Measurements from ENCODE around the gene SORCS2.

Gene SORCS2

DNA sequence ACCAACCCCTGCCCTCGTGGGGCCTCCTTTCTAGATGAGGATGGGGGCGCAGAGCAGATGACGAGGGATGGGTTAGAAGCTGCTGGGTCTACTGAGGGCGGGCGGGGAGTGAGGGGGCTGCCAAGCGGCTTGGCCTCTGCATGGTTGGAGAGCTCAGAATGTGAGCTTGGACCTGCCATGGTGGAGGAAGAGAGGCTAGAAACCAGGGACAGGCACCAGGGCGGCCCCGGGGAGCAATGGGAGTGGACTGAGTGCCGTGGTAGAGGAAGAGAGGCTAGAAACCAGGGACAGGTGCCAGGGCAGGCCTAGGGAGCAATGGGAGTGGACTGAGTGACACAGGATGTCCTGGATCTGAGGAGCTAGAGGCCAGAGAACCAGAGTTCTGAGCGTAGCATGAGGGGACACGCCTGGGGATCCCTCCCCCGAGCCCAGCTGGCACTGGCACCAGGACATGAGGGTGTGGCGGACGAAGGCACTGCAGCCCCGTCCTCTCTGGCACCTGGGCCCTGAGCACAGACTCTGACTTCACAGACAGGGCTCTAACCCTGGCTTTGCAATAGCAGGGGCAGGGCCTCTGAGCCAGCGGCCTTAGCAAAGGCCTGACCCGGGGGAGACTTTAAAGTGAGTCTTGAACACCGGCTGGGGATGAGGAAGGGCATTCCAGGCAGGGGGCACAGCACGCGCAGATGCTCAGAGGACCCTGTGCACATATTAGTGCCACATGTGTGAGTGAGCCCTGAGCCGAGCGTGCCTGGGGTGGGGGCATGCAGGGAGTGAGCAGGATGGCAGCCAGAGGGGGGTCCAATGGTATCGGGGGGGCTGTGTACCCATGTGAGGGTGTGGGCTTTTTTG, 456.4 kb downstream of the SORCS2 start:
- DNase-seq: no peak

GRCh38 chr4:7649411-7649740, 457.0 kb downstream of the SORCS2 start:
- no peak for DNase-seq

- peak in 2 of 4 experiments; percentile 7 to 9 for DNase-seq
Observed at GRCh38 chr4:7649741-7650531, 457.6 kb downstream of the SORCS2 start.

- no peak for DNase-seq
Observed at GRCh38 chr4:7650606-7651385, 458.5 kb downstream of the SORCS2 start.

- no peak for DNase-seq
Observed at GRCh38 chr4:7651461-7651921, 459.2 kb downstream of the SORCS2 start.

DNA sequence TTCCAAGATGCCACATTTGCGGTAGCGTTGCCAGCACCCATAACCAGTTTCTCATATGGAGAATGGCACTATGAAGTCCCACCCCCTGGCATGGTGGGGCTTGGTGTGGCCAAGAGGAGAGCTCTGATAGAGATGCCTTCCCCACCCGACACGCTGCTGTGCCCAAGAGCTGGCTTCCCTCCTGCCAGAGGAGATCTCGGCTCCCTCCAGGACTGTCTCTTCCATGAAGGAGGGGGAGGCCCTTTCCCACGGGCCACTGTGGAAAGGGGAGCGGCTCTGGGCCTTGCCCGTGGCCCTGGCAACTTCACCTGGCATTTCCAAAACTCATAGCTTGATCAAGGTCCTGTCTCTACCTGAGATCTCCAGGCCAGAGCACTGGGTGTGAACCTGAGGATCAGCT, 459.7 kb downstream of the SORCS2 start:
- no peak for DNase-seq

GRCh38 chr4:7652451-7652881, 460.1 kb downstream of the SORCS2 start:
- DNase-seq: no peak

DNA sequence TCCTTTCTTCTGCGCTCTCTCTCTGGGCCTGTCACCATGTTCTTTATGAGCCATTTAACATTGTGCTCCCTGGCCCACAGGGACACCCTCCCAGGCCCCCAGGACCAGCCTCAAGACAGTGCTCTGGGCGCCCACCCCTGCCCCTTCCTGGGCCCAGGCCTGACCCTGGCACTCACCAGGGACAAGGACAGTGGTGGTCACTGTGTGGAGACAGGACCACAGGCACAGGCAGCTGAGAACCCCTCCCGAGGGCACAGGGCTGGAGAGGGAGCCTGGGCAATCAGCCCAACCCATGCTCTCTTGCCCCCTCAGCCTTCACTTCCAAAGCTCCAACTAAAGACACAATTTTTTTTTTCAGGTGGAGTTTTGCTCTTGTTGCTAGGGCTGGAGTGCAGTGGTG, 460.6 kb downstream of the SORCS2 start:
- no peak for DNase-seq

DNA sequence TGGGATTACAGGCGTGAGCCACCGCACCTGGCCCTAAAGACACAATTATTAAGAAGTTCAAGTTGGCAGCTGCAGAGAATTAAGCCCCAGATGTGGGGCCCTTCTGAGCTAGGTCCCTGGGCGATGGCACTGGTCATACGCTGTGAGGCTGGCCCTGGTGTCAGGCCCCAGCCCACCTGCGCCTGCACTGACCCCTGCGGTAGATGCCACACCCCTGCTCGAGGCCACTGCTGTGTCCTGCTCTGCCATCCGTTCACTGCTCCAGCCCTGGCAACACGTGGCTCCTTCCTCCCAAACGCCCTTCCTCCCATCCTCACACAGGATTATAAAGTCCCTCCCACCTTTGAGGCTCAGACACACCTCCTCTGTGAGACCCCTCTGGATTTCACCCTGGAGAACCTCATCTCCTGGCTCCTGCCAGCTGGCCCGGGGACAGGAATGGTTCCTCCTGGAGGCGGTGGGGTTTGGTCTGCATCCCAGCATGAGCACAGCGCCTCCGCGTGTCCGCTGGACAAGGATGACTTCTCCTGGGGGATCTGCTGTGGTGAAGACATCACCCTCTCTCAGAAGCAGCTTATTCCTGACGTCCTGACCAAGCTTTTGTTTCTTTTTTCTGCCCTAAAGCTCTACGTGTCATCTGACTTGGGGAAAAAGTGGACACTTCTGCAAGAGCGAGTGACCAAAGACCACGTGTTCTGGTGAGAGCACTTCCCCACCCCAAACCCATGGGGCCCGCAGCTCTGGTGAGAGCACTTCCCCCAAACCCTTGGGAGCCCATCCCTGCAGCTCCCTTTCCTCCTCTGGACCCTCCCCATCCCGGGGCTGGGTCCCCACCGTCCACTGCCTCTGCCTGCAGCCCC, 461.4 kb downstream of the SORCS2 start:
- no peak for DNase-seq

- DNase-seq: no peak
Observed at GRCh38 chr4:7654550-7655445, 462.5 kb downstream of the SORCS2 start.

- DNase-seq: no peak
Observed at GRCh38 chr4:7655511-7656243, 463.3 kb downstream of the SORCS2 start.

GRCh38 chr4:7656244-7656800, 464.0 kb downstream of the SORCS2 start:
- no peak for DNase-seq

DNA sequence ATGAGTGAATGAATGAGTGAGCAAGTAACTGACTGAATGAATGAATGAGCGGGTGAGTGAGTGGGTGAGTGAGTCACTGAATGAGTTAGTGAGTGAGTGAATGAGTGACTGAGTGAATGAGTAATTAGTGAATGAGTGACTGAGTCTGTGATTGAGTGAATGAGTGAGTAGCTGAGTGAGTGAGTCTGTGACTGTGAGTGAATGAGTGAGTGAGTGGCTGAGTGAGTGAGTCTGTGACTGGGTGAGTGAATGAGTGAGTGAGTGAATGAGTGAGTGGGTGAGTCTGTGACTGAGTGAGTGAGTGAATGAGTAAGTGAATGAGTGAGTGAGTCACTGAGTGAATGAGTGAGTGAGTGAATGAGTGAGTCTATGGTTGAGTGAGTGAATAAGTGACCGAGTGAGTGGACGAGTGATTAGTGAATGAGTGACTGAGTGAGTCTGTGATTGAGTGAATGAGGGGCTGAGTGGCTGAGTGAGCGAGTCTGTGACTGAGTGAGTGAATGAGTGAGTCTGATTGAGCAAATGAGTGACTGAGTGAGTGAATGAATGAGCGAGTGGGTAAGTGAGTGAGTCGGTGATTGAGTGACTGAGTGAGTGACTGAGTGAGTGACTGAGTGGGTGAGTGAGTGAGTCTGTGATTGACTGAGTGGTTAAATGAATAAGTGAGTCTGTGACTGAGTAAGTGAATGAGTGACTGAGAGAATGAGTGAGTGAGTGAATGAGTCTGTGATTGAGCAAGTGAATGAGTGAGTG, 465.4 kb downstream of the SORCS2 start:
- no peak for DNase-seq

- no peak for DNase-seq
Observed at GRCh38 chr4:7658341-7659204, 466.2 kb downstream of the SORCS2 start.

DNA sequence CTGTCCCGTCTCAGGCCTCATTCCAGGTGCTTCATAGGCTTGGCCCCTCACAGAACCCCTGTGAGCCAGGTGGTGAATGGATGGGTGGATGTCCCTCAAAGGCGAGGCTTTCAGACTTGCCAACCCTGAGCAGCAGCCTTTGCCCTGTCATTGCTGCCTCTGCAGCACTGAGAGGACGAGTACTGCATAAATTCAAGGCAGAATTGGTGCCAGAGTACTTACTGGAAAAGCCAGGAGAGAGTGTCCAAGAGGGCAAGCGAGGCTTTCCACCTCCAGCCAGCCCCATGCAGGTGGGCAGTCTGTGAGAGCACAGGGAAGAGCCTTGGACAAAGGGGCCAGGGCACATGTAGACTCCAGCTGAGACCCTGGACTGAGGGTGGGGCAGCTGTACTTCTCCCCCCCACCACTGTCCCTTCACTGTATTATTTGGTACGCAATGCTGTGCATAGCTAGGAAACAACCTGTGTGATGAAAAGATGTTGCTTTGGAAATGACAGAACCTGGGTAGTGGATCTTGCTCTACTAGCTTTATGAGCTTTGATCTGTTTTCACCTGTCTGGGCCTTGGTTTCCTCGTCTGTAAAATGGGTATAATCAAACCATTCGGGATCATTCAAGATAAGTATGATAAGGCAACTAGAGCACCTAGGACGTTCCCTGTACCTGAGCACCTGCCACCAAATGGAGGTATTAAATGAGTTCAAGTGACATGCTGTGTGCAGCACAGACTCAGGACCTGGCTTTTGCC, 467.3 kb downstream of the SORCS2 start:
- no peak for DNase-seq

DNA sequence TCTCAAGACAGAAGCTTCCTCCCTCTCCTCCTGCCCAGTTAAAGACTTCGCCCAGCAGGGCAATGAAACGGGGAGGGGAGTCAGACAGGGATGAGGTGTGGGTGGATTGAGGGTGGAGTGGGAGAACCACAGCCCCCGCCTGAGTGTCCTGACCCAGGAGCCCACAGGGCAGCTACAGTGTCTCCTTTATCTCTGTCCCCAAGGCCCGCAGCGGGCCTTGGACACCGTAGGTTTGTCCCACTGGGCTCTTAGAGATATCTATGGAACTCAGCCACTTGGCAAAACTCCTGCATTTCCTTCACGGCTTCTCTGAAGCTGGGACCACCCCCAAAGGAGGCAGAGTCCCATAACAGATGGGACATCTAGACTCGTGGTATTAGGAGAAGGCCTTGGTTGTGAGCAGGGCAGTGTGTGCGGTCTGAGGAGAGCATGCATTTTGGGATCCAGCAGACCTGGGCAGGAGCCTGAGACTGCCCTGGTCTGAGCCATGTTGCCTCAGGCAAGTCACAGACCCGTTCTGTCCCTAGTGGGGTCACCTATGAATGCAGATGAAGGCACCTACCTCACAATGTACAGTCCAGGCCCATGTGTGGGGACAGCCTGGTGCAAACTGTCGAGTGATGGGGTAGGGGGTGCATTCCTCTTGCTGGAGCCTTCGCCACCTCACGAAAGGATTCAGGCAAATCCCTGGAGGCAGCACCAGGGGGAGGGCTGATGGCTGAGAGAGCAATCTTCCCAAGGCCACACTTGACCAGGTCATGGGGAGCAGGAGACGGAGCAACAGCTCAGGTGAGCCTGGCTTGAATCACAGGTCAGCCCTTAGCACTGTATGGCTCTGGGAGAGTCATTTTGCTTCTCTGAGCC, 468.1 kb downstream of the SORCS2 start:
- DNase-seq: no peak

Measured in activated naive CD4-positive, alpha-beta T cell (primary cell).